ENCODE results near the gene ELMOD3. TPM values are rescaled to one million over a fixed set of nuclear protein-coding genes. Genes with fewer than 3 reads are reported as not detected.

Gene ELMOD3
- total and polyA plus RNA-seq, 2 of the 8 experiments (the other 6 are each of a cell fraction or from before 2014, with no cell fraction given): 8.5 to 10.2 TPM

- TF ChIP-seq SIRT6 (IDR thresholded peaks at IDR 0.05; ENCODE audit: low read length) (no peak), POLR2A (IDR thresholded peaks at IDR 0.05; ENCODE audit: control extremely low read depth in 1 of 2, low read depth in 2 of 2, low read length in 2 of 2) (no peak), SP4 (IDR thresholded peaks at IDR 0.05; ENCODE audit: low read length) (no peak)
Observed at GRCh38 chr2:85425588-85425987, 71.0 kb downstream of the ELMOD3 start (continued).

All from H1 (cell line).